WTC11 (cell line): ENCODE measurements around the gene ETV6. TPM values are rescaled to one million over a fixed set of nuclear protein-coding genes. Genes with fewer than 3 reads are reported as not detected.

ENCODE experiments used
- ATAC-seq: fragments of 200-7000 bp; cut with Tn5 transposase; 2 replicates; pipeline ENCODE4 v1.10.0; 2021; ENCODE audit warnings: mild to moderate bottlenecking, moderate library complexity
- CTCF ChIA-PET: fragments of 300-600 bp; sonication (Branson Sonifier 250); formaldehyde crosslinking; loops from one replicate; lab custom pipeline; 2021; ENCODE audit warnings: antibody characterized with exemption; lab: Charles Lee
- POLR2A ChIA-PET: fragments of 350-600 bp; sonication (Branson Sonifier 250); formaldehyde crosslinking; loops from one replicate; lab custom pipeline; 2021; ENCODE audit warnings: antibody characterized with exemption; lab: Charles Lee
- DNase-seq: peaks from one replicate; pipeline ENCODE4 v3.0.0; 2021; ENCODE audit warnings: low spot score
- H3K27ac Mint-ChIP-seq: 2 replicates; pipeline ENCODE4 v1.8.0; 2021; ENCODE audit warnings: mixed read lengths
- H3K27me3 Mint-ChIP-seq: 2 replicates; pipeline ENCODE4 v1.8.0; 2021; ENCODE audit warnings: low read depth, mild to moderate bottlenecking, moderate library complexity, mixed read lengths
- H3K36me3 Mint-ChIP-seq: 2 replicates; pipeline ENCODE4 v1.8.0; 2021; ENCODE audit warnings: mixed read lengths
- H3K4me1 Mint-ChIP-seq: 2 replicates; pipeline ENCODE4 v1.8.0; 2022; ENCODE audit warnings: mixed read lengths
- H3K4me3 Mint-ChIP-seq: 2 replicates; pipeline ENCODE4 v1.8.0; 2021; ENCODE audit warnings: mild to moderate bottlenecking, moderate library complexity, mixed read lengths
- H3K9me3 Mint-ChIP-seq: 2 replicates; pipeline ENCODE4 v1.8.0; 2021; ENCODE audit warnings: mixed read lengths
- EMX1 ChIP-seq: fragments of 250-450 bp; sonication (Bioruptor Pico); IDR thresholded peaks from 2 replicates; pipeline ENCODE4 v1.8.0; 2021; ENCODE audit warnings: mild to moderate bottlenecking
- FOXP1 ChIP-seq: sonication (generic); formaldehyde crosslinking; IDR thresholded peaks from 2 replicates; pipeline ENCODE4 v1.8.0; 2022; ENCODE audit warnings: missing genetic modification reagents, mild to moderate bottlenecking, moderate library complexity, borderline replicate concordance
- GRHL2 ChIP-seq: fragments of 250-450 bp; sonication (Bioruptor Pico); IDR thresholded peaks from 2 replicates; pipeline ENCODE4 v1.8.0; 2022; ENCODE audit warnings: mild to moderate bottlenecking, moderate library complexity; ENCODE audit not compliant: insufficient replicate concordance, severe bottlenecking
- HMGA2 ChIP-seq: fragments of 250-450 bp; sonication (Bioruptor Pico); IDR thresholded peaks from 2 replicates; pipeline ENCODE4 v1.4.0; 2021; ENCODE audit warnings: mild to moderate bottlenecking, moderate library complexity
- IRF2 ChIP-seq: sonication (generic); formaldehyde crosslinking; IDR thresholded peaks from 2 replicates; pipeline ENCODE4 v1.8.0; 2022; ENCODE audit warnings: low read depth, missing genetic modification reagents, borderline replicate concordance
- JAZF1 ChIP-seq: fragments of 250-450 bp; sonication (Bioruptor Pico); IDR thresholded peaks from 2 replicates; pipeline ENCODE4 v1.9.0; 2021; ENCODE audit warnings: moderate library complexity, mild to moderate bottlenecking, inconsistent platforms
- KAT7 ChIP-seq: sonication (generic); formaldehyde crosslinking; IDR thresholded peaks from 2 replicates; pipeline ENCODE4 v1.8.1; 2023; ENCODE audit warnings: missing genetic modification reagents, mild to moderate bottlenecking, borderline replicate concordance
- MXD4 ChIP-seq: fragments of 250-450 bp; sonication (Bioruptor Pico); IDR thresholded peaks from 2 replicates; pipeline ENCODE4 v1.8.0; 2021; ENCODE audit warnings: mild to moderate bottlenecking, moderate library complexity, borderline replicate concordance
- MYBL2 ChIP-seq: sonication (generic); formaldehyde crosslinking; IDR thresholded peaks from 2 replicates; pipeline ENCODE4 v1.8.1; 2023; ENCODE audit warnings: mild to moderate bottlenecking, moderate library complexity, missing genetic modification reagents
- NFATC4 ChIP-seq: fragments of 250-450 bp; sonication (Bioruptor Pico); IDR thresholded peaks from 2 replicates; pipeline ENCODE4 v1.9.0; 2021; ENCODE audit warnings: mild to moderate bottlenecking
- NFE2L1 ChIP-seq: sonication (generic); formaldehyde crosslinking; IDR thresholded peaks from 2 replicates; pipeline ENCODE4 v1.8.1; 2023; ENCODE audit warnings: missing genetic modification reagents
- NR2C2 ChIP-seq: sonication (generic); formaldehyde crosslinking; IDR thresholded peaks from 2 replicates; pipeline ENCODE4 v1.8.0; 2022; ENCODE audit warnings: mild to moderate bottlenecking, missing genetic modification reagents
- RELA ChIP-seq: sonication (generic); formaldehyde crosslinking; IDR thresholded peaks from 2 replicates; pipeline ENCODE4 v1.8.1; 2022; ENCODE audit warnings: missing genetic modification reagents, mild to moderate bottlenecking, borderline replicate concordance
- SOX15 ChIP-seq: fragments of 250-450 bp; sonication (Bioruptor Pico); IDR thresholded peaks from 2 replicates; pipeline ENCODE4 v1.9.0; 2021; ENCODE audit warnings: mild to moderate bottlenecking
- ZBTB21 ChIP-seq: sonication (generic); formaldehyde crosslinking; IDR thresholded peaks from 2 replicates; pipeline ENCODE4 v1.8.1; 2023; ENCODE audit warnings: mild to moderate bottlenecking, missing genetic modification reagents, borderline replicate concordance
- ZNF219 ChIP-seq: sonication (generic); formaldehyde crosslinking; IDR thresholded peaks from 2 replicates; pipeline ENCODE4 v1.8.0; 2023; ENCODE audit warnings: missing genetic modification reagents, mild to moderate bottlenecking, borderline replicate concordance
- ZNF317 ChIP-seq: sonication (generic); formaldehyde crosslinking; IDR thresholded peaks from 2 replicates; pipeline ENCODE4 v1.8.1; 2023; ENCODE audit warnings: low read depth, mild to moderate bottlenecking, moderate library complexity, missing genetic modification reagents, borderline replicate concordance
- total RNA-seq: library from RNA; stranded (reverse); gene quantifications from 3 replicates; pipeline ENCODE4 v1.2.3, GENCODE V29; 2021
- TF ChIP-seq, protein P1 (sequence below): fragments of 250-450 bp; sonication (Bioruptor Pico); IDR thresholded peaks from 2 replicates; pipeline ENCODE4 v2.1.2; 2022; ENCODE audit warnings: mild to moderate bottlenecking, moderate library complexity
- TF ChIP-seq, protein P2 (sequence below): fragments of 250-450 bp; sonication (Bioruptor Pico); IDR thresholded peaks from 2 replicates; pipeline ENCODE4 v1.9.0; 2021; ENCODE audit warnings: mild to moderate bottlenecking
- TF ChIP-seq, protein P3 (sequence below): sonication (generic); formaldehyde crosslinking; conservative IDR thresholded peaks from 2 replicates; pipeline ENCODE4 v1.8.1; 2022; ENCODE audit warnings: mild to moderate bottlenecking, missing genetic modification reagents
- TF ChIP-seq, protein P4 (sequence below): fragments of 250-450 bp; sonication (Bioruptor Pico); IDR thresholded peaks from 2 replicates; pipeline ENCODE4 v1.9.0; 2021; ENCODE audit warnings: mild to moderate bottlenecking, borderline replicate concordance
- TF ChIP-seq, protein P5 (sequence below): sonication (generic); formaldehyde crosslinking; IDR thresholded peaks from 2 replicates; pipeline ENCODE4 v1.8.1; 2023; ENCODE audit warnings: mild to moderate bottlenecking, missing genetic modification reagents
- TF ChIP-seq, protein P6 (sequence below): sonication (generic); formaldehyde crosslinking; IDR thresholded peaks from 2 replicates; pipeline ENCODE4 v1.8.0; 2022; ENCODE audit warnings: mild to moderate bottlenecking, missing genetic modification reagents
- TF ChIP-seq, protein P7 (sequence below): sonication (generic); formaldehyde crosslinking; IDR thresholded peaks from 2 replicates; pipeline ENCODE4 v1.8.1; 2023; ENCODE audit warnings: mild to moderate bottlenecking, moderate library complexity, missing genetic modification reagents
- TF ChIP-seq, protein P8 (sequence below): sonication (generic); formaldehyde crosslinking; IDR thresholded peaks from 2 replicates; pipeline ENCODE4 v1.8.1; 2022; ENCODE audit warnings: mild to moderate bottlenecking, missing genetic modification reagents, moderate library complexity, borderline replicate concordance

Gene ETV6
- total RNA-seq, 1 experiment from 2014 or later: 23.5 TPM

DNA sequence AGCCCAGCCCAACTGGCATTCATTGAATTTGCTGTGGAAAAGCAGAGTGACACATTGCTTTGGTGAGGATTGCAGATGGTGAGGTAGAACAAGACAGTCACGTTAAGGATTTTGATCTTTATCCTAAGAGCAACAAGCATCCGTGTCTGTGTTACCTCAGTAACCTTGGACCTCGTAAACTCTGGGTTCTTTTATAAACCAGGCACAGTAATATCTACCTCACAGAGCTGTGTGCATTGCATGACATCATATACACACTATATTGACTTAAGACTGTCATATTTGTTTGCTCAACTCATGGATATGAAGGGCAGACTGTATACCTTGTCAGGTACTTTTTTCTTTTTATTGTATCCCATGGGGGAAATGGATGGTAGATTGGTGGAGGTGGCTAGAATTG is 156.2 kb downstream of the ETV6 start:
- H3K27ac Mint-ChIP-seq: no peak overlapping the region
- CTCF ChIA-PET: interaction anchor here (1.6 kb wide), 1 partner anchor 71 kb away, joined by 6 read pairs; no protein-coding TSS in a partner anchor

DNA sequence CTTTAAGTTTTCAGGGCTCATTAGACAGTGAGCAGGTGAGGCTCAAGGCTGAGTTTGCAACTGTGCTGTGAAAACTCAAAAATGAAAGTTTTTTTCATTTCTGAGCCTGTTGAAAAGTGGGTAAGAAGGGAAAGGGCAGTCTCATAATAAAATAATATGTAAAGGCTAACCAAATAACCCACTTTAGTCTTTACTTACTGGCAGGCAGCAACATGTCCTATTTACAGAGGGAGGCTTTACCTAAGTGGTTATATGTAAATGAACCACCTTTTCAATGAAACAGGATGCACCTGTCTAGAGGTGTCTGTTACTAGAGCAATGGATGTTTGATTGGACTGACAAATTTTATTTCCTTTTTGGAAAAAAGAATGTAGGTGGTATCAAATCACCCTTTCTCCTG is 158.0 kb downstream of the ETV6 start:
- POLR2A ChIA-PET: no interaction called here
- H3K4me1 Mint-ChIP-seq: peaks cover 55% of the 10 kb centered on the region
- H3K36me3 Mint-ChIP-seq: no peaks in the 10 kb centered on the region
- no peak overlapping the region for H3K4me3 Mint-ChIP-seq
- H3K27ac Mint-ChIP-seq: peak overlapping the region; percentile 50; the same call in 1 of the 2 replicates
- DNase-seq (no peak), ATAC-seq (0 out of 2 replicates have a peak, but pooled peaks have one; percentile 12)
- no peaks in the 10 kb centered on the region for H3K27me3 Mint-ChIP-seq
- H3K9me3 Mint-ChIP-seq: no peaks in the 10 kb centered on the region
- CTCF ChIA-PET: no interaction called here
- TF ChIP-seq NR2C2 (no peak), EMX1 (no peak), NFE2L1 (CRISPR knock-in tag) (no peak), ZBTB21 (no peak), SOX15 (CRISPR knock-in tag) (no peak), GRHL2 (CRISPR knock-in tag) (no peak), ZNF219 (CRISPR knock-in tag) (no peak), MXD4 (CRISPR knock-in tag) (no peak), ZNF317 (CRISPR knock-in tag) (no peak), NFATC4 (no peak)
- TF ChIP-seq, protein P1, sequence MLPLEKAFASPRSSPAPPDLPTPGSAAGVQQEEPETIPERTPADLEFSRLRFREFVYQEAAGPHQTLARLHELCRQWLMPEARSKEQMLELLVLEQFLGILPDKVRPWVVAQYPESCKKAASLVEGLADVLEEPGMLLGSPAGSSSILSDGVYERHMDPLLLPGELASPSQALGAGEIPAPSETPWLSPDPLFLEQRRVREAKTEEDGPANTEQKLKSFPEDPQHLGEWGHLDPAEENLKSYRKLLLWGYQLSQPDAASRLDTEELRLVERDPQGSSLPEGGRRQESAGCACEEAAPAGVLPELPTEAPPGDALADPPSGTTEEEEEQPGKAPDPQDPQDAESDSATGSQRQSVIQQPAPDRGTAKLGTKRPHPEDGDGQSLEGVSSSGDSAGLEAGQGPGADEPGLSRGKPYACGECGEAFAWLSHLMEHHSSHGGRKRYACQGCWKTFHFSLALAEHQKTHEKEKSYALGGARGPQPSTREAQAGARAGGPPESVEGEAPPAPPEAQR: no peak
- TF ChIP-seq, protein P2, sequence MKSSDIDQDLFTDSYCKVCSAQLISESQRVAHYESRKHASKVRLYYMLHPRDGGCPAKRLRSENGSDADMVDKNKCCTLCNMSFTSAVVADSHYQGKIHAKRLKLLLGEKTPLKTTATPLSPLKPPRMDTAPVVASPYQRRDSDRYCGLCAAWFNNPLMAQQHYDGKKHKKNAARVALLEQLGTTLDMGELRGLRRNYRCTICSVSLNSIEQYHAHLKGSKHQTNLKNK (CRISPR knock-in tag): no peak
- TF ChIP-seq, protein P3, sequence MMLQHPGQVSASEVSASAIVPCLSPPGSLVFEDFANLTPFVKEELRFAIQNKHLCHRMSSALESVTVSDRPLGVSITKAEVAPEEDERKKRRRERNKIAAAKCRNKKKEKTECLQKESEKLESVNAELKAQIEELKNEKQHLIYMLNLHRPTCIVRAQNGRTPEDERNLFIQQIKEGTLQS (CRISPR knock-in tag): no peak
- TF ChIP-seq, protein P4, sequence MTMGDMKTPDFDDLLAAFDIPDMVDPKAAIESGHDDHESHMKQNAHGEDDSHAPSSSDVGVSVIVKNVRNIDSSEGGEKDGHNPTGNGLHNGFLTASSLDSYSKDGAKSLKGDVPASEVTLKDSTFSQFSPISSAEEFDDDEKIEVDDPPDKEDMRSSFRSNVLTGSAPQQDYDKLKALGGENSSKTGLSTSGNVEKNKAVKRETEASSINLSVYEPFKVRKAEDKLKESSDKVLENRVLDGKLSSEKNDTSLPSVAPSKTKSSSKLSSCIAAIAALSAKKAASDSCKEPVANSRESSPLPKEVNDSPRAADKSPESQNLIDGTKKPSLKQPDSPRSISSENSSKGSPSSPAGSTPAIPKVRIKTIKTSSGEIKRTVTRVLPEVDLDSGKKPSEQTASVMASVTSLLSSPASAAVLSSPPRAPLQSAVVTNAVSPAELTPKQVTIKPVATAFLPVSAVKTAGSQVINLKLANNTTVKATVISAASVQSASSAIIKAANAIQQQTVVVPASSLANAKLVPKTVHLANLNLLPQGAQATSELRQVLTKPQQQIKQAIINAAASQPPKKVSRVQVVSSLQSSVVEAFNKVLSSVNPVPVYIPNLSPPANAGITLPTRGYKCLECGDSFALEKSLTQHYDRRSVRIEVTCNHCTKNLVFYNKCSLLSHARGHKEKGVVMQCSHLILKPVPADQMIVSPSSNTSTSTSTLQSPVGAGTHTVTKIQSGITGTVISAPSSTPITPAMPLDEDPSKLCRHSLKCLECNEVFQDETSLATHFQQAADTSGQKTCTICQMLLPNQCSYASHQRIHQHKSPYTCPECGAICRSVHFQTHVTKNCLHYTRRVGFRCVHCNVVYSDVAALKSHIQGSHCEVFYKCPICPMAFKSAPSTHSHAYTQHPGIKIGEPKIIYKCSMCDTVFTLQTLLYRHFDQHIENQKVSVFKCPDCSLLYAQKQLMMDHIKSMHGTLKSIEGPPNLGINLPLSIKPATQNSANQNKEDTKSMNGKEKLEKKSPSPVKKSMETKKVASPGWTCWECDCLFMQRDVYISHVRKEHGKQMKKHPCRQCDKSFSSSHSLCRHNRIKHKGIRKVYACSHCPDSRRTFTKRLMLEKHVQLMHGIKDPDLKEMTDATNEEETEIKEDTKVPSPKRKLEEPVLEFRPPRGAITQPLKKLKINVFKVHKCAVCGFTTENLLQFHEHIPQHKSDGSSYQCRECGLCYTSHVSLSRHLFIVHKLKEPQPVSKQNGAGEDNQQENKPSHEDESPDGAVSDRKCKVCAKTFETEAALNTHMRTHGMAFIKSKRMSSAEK: no peak

More for the DNA sequence above, 156.2 kb downstream of the ETV6 start:
- peaks cover 38% of the 10 kb centered on the region for H3K4me1 Mint-ChIP-seq
- no peaks in the 10 kb centered on the region for H3K9me3 Mint-ChIP-seq
- H3K4me3 Mint-ChIP-seq: no peak overlapping the region
- no peaks in the 10 kb centered on the region for H3K27me3 Mint-ChIP-seq
- no peak for TF ChIP-seq MYBL2 (CRISPR knock-in tag)
- TF ChIP-seq, protein P5, sequence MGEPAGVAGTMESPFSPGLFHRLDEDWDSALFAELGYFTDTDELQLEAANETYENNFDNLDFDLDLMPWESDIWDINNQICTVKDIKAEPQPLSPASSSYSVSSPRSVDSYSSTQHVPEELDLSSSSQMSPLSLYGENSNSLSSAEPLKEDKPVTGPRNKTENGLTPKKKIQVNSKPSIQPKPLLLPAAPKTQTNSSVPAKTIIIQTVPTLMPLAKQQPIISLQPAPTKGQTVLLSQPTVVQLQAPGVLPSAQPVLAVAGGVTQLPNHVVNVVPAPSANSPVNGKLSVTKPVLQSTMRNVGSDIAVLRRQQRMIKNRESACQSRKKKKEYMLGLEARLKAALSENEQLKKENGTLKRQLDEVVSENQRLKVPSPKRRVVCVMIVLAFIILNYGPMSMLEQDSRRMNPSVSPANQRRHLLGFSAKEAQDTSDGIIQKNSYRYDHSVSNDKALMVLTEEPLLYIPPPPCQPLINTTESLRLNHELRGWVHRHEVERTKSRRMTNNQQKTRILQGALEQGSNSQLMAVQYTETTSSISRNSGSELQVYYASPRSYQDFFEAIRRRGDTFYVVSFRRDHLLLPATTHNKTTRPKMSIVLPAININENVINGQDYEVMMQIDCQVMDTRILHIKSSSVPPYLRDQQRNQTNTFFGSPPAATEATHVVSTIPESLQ (CRISPR knock-in tag): no peak
- no peak for TF ChIP-seq KAT7 (CRISPR knock-in tag)
- no peak for TF ChIP-seq FOXP1 (CRISPR knock-in tag)
- no peak for TF ChIP-seq ZNF219 (CRISPR knock-in tag)
- no peak for TF ChIP-seq HMGA2 (CRISPR knock-in tag)
- TF ChIP-seq IRF2: no peak
- TF ChIP-seq, protein P6, sequence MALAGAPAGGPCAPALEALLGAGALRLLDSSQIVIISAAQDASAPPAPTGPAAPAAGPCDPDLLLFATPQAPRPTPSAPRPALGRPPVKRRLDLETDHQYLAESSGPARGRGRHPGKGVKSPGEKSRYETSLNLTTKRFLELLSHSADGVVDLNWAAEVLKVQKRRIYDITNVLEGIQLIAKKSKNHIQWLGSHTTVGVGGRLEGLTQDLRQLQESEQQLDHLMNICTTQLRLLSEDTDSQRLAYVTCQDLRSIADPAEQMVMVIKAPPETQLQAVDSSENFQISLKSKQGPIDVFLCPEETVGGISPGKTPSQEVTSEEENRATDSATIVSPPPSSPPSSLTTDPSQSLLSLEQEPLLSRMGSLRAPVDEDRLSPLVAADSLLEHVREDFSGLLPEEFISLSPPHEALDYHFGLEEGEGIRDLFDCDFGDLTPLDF (CRISPR knock-in tag): no peak
- no peak for TF ChIP-seq JAZF1 (CRISPR knock-in tag)
- TF ChIP-seq, protein P7, sequence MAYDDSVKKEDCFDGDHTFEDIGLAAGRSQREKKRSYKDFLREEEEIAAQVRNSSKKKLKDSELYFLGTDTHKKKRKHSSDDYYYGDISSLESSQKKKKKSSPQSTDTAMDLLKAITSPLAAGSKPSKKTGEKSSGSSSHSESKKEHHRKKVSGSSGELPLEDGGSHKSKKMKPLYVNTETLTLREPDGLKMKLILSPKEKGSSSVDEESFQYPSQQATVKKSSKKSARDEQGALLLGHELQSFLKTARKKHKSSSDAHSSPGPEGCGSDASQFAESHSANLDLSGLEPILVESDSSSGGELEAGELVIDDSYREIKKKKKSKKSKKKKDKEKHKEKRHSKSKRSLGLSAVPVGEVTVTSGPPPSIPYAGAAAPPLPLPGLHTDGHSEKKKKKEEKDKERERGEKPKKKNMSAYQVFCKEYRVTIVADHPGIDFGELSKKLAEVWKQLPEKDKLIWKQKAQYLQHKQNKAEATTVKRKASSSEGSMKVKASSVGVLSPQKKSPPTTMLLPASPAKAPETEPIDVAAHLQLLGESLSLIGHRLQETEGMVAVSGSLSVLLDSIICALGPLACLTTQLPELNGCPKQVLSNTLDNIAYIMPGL: no peak
- TF ChIP-seq, protein P8, sequence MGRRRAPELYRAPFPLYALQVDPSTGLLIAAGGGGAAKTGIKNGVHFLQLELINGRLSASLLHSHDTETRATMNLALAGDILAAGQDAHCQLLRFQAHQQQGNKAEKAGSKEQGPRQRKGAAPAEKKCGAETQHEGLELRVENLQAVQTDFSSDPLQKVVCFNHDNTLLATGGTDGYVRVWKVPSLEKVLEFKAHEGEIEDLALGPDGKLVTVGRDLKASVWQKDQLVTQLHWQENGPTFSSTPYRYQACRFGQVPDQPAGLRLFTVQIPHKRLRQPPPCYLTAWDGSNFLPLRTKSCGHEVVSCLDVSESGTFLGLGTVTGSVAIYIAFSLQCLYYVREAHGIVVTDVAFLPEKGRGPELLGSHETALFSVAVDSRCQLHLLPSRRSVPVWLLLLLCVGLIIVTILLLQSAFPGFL (CRISPR knock-in tag): no peak
- no peak for TF ChIP-seq RELA (CRISPR knock-in tag)
- TF ChIP-seq, all 79 proteins: peak for 0
- DNase-seq (no peak), ATAC-seq (no peak)
- no peaks in the 10 kb centered on the region for H3K36me3 Mint-ChIP-seq
- POLR2A ChIA-PET: interaction anchor here (0.6 kb wide), 1 partner anchor 63 kb away, joined by 3 read pairs; no protein-coding TSS in a partner anchor
